Panc1 (cell line): ENCODE data around the gene RBM47. TPM values are rescaled to one million over a fixed set of nuclear protein-coding genes. Genes with fewer than 3 reads are reported as not detected.

Experiments used
- ATAC-seq: fragments of 200-7000 bp; cut with Tn5 transposase; 2 replicates; pipeline ENCODE4 v1.9.1; 2020; ENCODE audit warnings: mild to moderate bottlenecking, moderate library complexity
- BruUV-seq: library from RNA; stranded (reverse); fragments of 400-500 nt; replicated peaks from 2 replicates; lab custom pipeline; 2021; lab: Mats Ljungman, UMichigan
- CTCF ChIA-PET: fragments of 300-600 bp; sonication (Branson Sonifier 250); formaldehyde crosslinking; loops from one replicate; lab custom pipeline; 2022; ENCODE audit warnings: antibody characterized with exemption; lab: Charles Lee
- POLR2A ChIA-PET: fragments of 300-600 bp; sonication (Branson Sonifier 250); formaldehyde crosslinking; loops from one replicate; lab custom pipeline; 2022; ENCODE audit warnings: antibody characterized with exemption; lab: Charles Lee
- DNase-seq: peaks from one replicate; pipeline ENCODE4 v3.0.0-alpha.2; 2010; ENCODE audit warnings: low read depth, low spot score
- H3K27ac ChIP-seq: 2 replicates; pipeline ENCODE4 v1.5.1; 2011; ENCODE audit warnings: mild to moderate bottlenecking, low read length, inconsistent platforms
- H3K27me3 ChIP-seq: fragments of 200-500 bp; sonication (Bioruptor generic); 2 replicates; pipeline ENCODE4 v1.6.0; 2014; ENCODE audit warnings: low read length, inconsistent platforms; ENCODE audit not compliant: control insufficient read depth, insufficient read depth
- H3K36me3 ChIP-seq: fragments of 200-500 bp; sonication (Bioruptor generic); 2 replicates; pipeline ENCODE4 v1.5.1; 2014; ENCODE audit warnings: inconsistent platforms, mild to moderate bottlenecking, low read length, moderate library complexity; ENCODE audit not compliant: control insufficient read depth, insufficient read depth
- H3K4me1 ChIP-seq: 2 replicates; pipeline ENCODE4 v1.5.1; 2011; ENCODE audit warnings: inconsistent platforms, mild to moderate bottlenecking, low read length, moderate library complexity; ENCODE audit not compliant: control insufficient read depth, insufficient read depth
- H3K4me3 ChIP-seq, 2 experiments: 2 replicates each; pipeline ENCODE4 v1.5.1; 2011 to 2012; ENCODE audit warnings: low read depth in 2 of 2, low read length in 2 of 2, mild to moderate bottlenecking in 2 of 2, inconsistent platforms in 1 of 2, moderate library complexity in 1 of 2
- H3K9me3 ChIP-seq: fragments of 200-500 bp; sonication (Bioruptor generic); 2 replicates; pipeline ENCODE4 v1.5.1; 2014; ENCODE audit warnings: low read depth, mild to moderate bottlenecking, inconsistent platforms, low read length, moderate library complexity; ENCODE audit not compliant: control insufficient read depth, insufficient read depth
- CTCF ChIP-seq: fragments of 450-650 bp; IDR thresholded peaks from 2 replicates; pipeline ENCODE4 v1.5.1; 2017; ENCODE audit warnings: mild to moderate bottlenecking
- POLR2AphosphoS5 ChIP-seq: IDR thresholded peaks from 2 replicates; pipeline ENCODE4 v1.6.1; 2012; ENCODE audit warnings: mild to moderate bottlenecking, low read depth, low read length, moderate library complexity
- REST ChIP-seq, 2 experiments: IDR thresholded peaks; 2 replicates each; pipeline ENCODE4 v1.6.1; 2011 to 2012; ENCODE audit warnings: low read depth in 2 of 2, control low read depth in 1 of 2, low read length in 1 of 2, mild to moderate bottlenecking in 1 of 2, moderate library complexity in 1 of 2; ENCODE audit not compliant: insufficient read depth in 1 of 2
- SIN3A ChIP-seq: IDR thresholded peaks from 2 replicates; pipeline ENCODE4 v1.6.1; 2012; ENCODE audit warnings: low read depth, mild to moderate bottlenecking, low read length, moderate library complexity, borderline replicate concordance; ENCODE audit not compliant: insufficient read depth
- TCF7L2 ChIP-seq: IDR thresholded peaks from 2 replicates; pipeline ENCODE4 v1.6.1; 2011; ENCODE audit warnings: mild to moderate bottlenecking, low read depth, low read length, inconsistent platforms
- in situ Hi-C: cut with HindIII; loops from 2 replicates; pipeline ENCODE4 v1.10.0; 2016; ENCODE audit warnings: low sequenced_read_pairs, low pct_unique_long_range_greater_than_20kb
- intact Hi-C: fragments of 100-400 bp; cut with micrococcal nuclease; formaldehyde crosslinking; loops from one replicate; pipeline ENCODE4 v1.10.0; 2022; ENCODE audit not compliant: unreplicated experiment
- total RNA-seq: library from RNA; stranded (reverse); gene quantifications from one replicate; pipeline ENCODE4 v1.2.1, GENCODE V29; 2021; ENCODE audit not compliant: unreplicated experiment

Gene RBM47
- total RNA-seq, 1 experiment from 2014 or later = 2.0 TPM

DNA sequence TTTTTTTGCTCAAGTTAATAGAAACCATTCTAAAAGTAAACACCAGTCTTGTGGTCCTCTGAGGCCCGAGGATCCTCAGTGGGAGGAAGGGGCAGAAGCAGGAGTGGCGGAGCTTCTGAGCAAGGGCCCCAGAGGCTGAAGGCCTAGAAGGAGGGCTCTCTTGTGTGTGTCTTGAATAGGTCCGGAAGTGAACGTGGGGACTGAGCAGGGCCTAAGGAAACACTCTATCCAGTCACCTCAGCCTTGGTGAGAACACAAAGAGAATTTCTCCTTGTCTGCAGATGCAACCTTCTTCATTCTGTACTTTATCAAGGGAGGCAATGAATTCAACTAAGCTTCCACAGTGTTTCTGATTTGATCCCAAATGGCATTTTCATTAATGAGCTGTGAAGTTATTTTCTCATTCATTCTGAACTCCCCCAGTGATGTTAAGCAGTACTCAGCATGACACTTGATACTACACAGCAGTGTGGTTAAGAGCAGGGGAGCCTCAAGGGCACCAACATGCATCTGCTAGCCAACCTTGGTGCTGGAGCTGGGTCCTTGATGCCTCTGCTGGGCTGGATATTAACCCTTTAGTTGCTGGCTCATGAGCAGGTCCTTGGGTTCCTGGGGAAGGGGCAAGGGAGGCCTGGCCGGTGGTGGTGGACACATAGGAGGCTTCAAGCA is 64.7 kb downstream of the RBM47 start:
- intact Hi-C loops (no loop called here), in situ Hi-C loops (no loop called here)
- Histone ChIP-seq H3K4me3 (no peak overlapping the region), H3K4me1 (peaks cover 4% of the 10 kb centered on the region; the same call in 1 of the 2 replicates), H3K27ac (no peak overlapping the region), H3K9me3 (no peaks in the 10 kb centered on the region), H3K36me3 (no peaks in the 10 kb centered on the region), H3K27me3 (no peaks in the 10 kb centered on the region)
- TF ChIP-seq TCF7L2 (no peak), SIN3A (no peak), REST (IDR thresholded peaks at IDR 0.05; ENCODE audit: insufficient read depth in 1 of 2, low read depth in 2 of 2, low read length in 1 of 2) (no peak), POLR2AphosphoS5 (no peak), CTCF (no peak)
- no peak for ATAC-seq
- ChIA-PET POLR2A (no interaction called here), CTCF (no interaction called here)
- no peak for DNase-seq
- BruUV-seq = no TSS peak

DNA sequence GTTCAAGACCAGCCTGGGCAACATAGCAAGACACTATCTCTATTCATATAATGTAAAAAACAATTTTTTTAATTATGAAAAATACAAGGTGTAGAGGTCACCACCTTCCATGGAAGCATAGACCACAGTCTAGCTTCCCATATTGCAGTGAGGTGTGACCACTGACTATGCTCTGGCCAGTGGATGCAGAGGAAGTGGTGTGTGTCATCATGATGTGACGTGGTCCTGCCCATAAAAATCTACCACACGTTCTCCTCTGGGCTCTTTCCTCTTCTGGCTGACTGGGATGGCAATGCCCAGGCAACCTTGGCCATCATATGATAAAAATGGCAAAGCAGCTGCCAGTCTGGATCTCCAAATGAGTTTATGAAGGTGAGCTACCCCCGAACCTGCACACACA is 65.7 kb downstream of the RBM47 start:
- POLR2A ChIA-PET = no interaction called here
- BruUV-seq = no TSS peak
- Histone ChIP-seq H3K4me3 (no peak overlapping the region), H3K36me3 (no peaks in the 10 kb centered on the region), H3K4me1 (peaks cover 4% of the 10 kb centered on the region; the same call in 1 of the 2 replicates), H3K27me3 (no peaks in the 10 kb centered on the region), H3K9me3 (no peaks in the 10 kb centered on the region), H3K27ac (no peak overlapping the region)
- no peak for TF ChIP-seq POLR2AphosphoS5
- TF ChIP-seq SIN3A = no peak
- no peak for TF ChIP-seq CTCF
- TF ChIP-seq REST (IDR thresholded peaks at IDR 0.05; ENCODE audit: insufficient read depth in 1 of 2, low read depth in 2 of 2, low read length in 1 of 2) = no peak
- intact Hi-C loops = no loop called here
- DNase-seq (no peak), ATAC-seq (no peak)
- CTCF ChIA-PET = interaction anchor here (0.5 kb wide), 1 partner anchor 650 kb away, joined by 4 read pairs; the partner anchor contains the start of gene APBB2
- in situ Hi-C loops = no loop called here
